Trophoblast cell (in vitro differentiated cells and primary cell): ENCODE results near the gene CST3. TPM values are rescaled to one million over a fixed set of nuclear protein-coding genes. Genes with fewer than 3 reads are reported as not detected.
A peak's percentile ranks its signal among the peaks of the same experiment; 100 is the strongest.
"Not testable (repeated sequence)": the region's sequence is repeated elsewhere in the genome, so short reads cannot be mapped to it uniquely, and the experiment has no call there.

ENCODE experiments used
- DNase-seq, 2 donors: peaks; one replicate each; pipeline ENCODE4 v3.0.0-alpha.2; 2016
- H2AFZ ChIP-seq: 2 replicates; pipeline ENCODE4 v1.6.1; 2013; ENCODE audit warnings: low read length, moderate library complexity, mild to moderate bottlenecking; ENCODE audit not compliant: insufficient read depth, poor library complexity
- H2AK5ac ChIP-seq: 2 replicates; pipeline ENCODE4 v1.6.1; 2013; ENCODE audit warnings: mild to moderate bottlenecking, low read length
- H2BK120ac ChIP-seq: 2 replicates; pipeline ENCODE4 v1.6.1; 2013; ENCODE audit warnings: low read length, mild to moderate bottlenecking, moderate library complexity; ENCODE audit not compliant: insufficient read depth, poor library complexity
- H2BK12ac ChIP-seq: 2 replicates; pipeline ENCODE4 v1.6.1; 2013; ENCODE audit warnings: mild to moderate bottlenecking, low read length, moderate library complexity
- H2BK5ac ChIP-seq: 2 replicates; pipeline ENCODE4 v1.6.1; 2013; ENCODE audit warnings: low read length, low read depth, moderate library complexity, mild to moderate bottlenecking; ENCODE audit not compliant: poor library complexity
- H3K14ac ChIP-seq: 2 replicates; pipeline ENCODE4 v1.6.1; 2013; ENCODE audit warnings: mild to moderate bottlenecking, low read length
- H3K18ac ChIP-seq: 2 replicates; pipeline ENCODE4 v1.6.1; 2013; ENCODE audit warnings: mild to moderate bottlenecking, low read length
- H3K23ac ChIP-seq: 2 replicates; pipeline ENCODE4 v1.6.1; 2013; ENCODE audit warnings: low read length
- H3K27ac ChIP-seq: 2 replicates; pipeline ENCODE4 v1.5.1; 2013; ENCODE audit warnings: low read depth, mild to moderate bottlenecking, inconsistent platforms, low read length, moderate library complexity
- H3K27me3 ChIP-seq: 2 replicates; pipeline ENCODE4 v1.6.1; 2013; ENCODE audit warnings: inconsistent platforms, mild to moderate bottlenecking, low read length, moderate library complexity; ENCODE audit not compliant: insufficient read depth
- H3K36me3 ChIP-seq, 2 experiments: 1 replicate in 1 of 2; 2 replicates in 1 of 2; pipeline ENCODE4 v1.6.1; 2013; ENCODE audit warnings: low read length in 2 of 2, mild to moderate bottlenecking in 2 of 2, moderate library complexity in 1 of 2; ENCODE audit not compliant: insufficient read depth in 2 of 2, control insufficient read depth in 1 of 2
- H3K4ac ChIP-seq: 2 replicates; pipeline ENCODE4 v1.6.1; 2013; ENCODE audit warnings: low read depth, mild to moderate bottlenecking, low read length, moderate library complexity
- H3K4me1 ChIP-seq, 2 experiments: 1 replicate in 1 of 2; 2 replicates in 1 of 2; pipeline ENCODE4 v1.6.1; 2013; ENCODE audit warnings: low read length in 2 of 2, mild to moderate bottlenecking in 2 of 2, moderate library complexity in 1 of 2; ENCODE audit not compliant: insufficient read depth in 2 of 2, control insufficient read depth in 1 of 2
- H3K4me2 ChIP-seq: 2 replicates; pipeline ENCODE4 v1.6.1; 2013; ENCODE audit warnings: inconsistent platforms, mild to moderate bottlenecking, low read length, moderate library complexity
- H3K4me3 ChIP-seq: 2 replicates; pipeline ENCODE4 v1.5.1; 2013; ENCODE audit warnings: mild to moderate bottlenecking, low read depth, low read length, inconsistent platforms
- H3K79me1 ChIP-seq: one replicate; pipeline ENCODE4 v1.6.1; 2013; ENCODE audit warnings: low read length
- H3K79me2 ChIP-seq: 2 replicates; pipeline ENCODE4 v1.6.1; 2013; ENCODE audit warnings: low read length, mild to moderate bottlenecking; ENCODE audit not compliant: control insufficient read depth, insufficient read depth, poor library complexity
- H3K9ac ChIP-seq: 2 replicates; pipeline ENCODE4 v1.6.1; 2013; ENCODE audit warnings: mild to moderate bottlenecking, low read length
- H3K9me3 ChIP-seq: 2 replicates; pipeline ENCODE4 v1.6.1; 2013; ENCODE audit warnings: low read depth, mild to moderate bottlenecking, control low read depth, inconsistent platforms, low read length; ENCODE audit not compliant: insufficient read depth
- H4K12ac ChIP-seq: 2 replicates; pipeline ENCODE4 v1.6.1; 2013; ENCODE audit warnings: low read depth, mild to moderate bottlenecking, low read length, moderate library complexity
- H4K8ac ChIP-seq: 2 replicates; pipeline ENCODE4 v1.6.1; 2013; ENCODE audit warnings: low read depth, mild to moderate bottlenecking, low read length, moderate library complexity
- H4K91ac ChIP-seq: one replicate; pipeline ENCODE4 v1.6.1; 2013; ENCODE audit warnings: low read depth, mild to moderate bottlenecking, low read length, moderate library complexity
- WGBS: extraction: QIAGEN DNeasy Blood & Tissue Kit; methylation state at CpG from one replicate; pipeline ENCODE4 v1.1.7; 2013; ENCODE audit warnings: missing lambda C conversion rate; ENCODE audit not compliant: insufficient read length, insufficient coverage; ENCODE audit errors: extremely low coverage; 5-methylcytosine and 5-hydroxymethylcytosine counted together
- polyA plus RNA-seq: library from polyadenylated mRNA; stranded (reverse); fragments of 200-250 nt; gene quantifications from 2 replicates; pipeline ENCODE4 v1.2.3, GENCODE V29; 2013

CST3 gene, protein sequence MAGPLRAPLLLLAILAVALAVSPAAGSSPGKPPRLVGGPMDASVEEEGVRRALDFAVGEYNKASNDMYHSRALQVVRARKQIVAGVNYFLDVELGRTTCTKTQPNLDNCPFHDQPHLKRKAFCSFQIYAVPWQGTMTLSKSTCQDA
- polyA plus RNA-seq: 166 and 167 TPM in 2 replicates

- DNase-seq: peak; percentile 47 to 54
- H3K79me2 ChIP-seq: peaks cover 7% of the 10 kb centered on the region
- H2AK5ac ChIP-seq: peak within 1 kb of the TSS; percentile 44
- H3K4me3 ChIP-seq: peak within 1 kb of the TSS; percentile 78
- H4K8ac ChIP-seq: peak within 1 kb of the TSS; percentile 90
- no CpG with 5 or more reads among the region's 92 CpGs for WGBS
- peak within 1 kb of the TSS; percentile 40 for H3K18ac ChIP-seq
- peak within 1 kb of the TSS; percentile 82 for H3K14ac ChIP-seq
- H3K4me2 ChIP-seq: peak within 1 kb of the TSS; percentile 90
- H3K9me3 ChIP-seq: peaks cover 3% of the 10 kb centered on the region
- peak within 1 kb of the TSS; percentile 84 for H3K9ac ChIP-seq
- H3K23ac ChIP-seq: no peak within 1 kb of the TSS
- peak within 1 kb of the TSS; percentile 88 for H4K12ac ChIP-seq
- peak within 1 kb of the TSS; percentile 89 for H2AFZ ChIP-seq
- H3K36me3 ChIP-seq: peaks cover 5 to 8% of the 10 kb centered on the region in 2 experiments
- peak within 1 kb of the TSS; percentile 86 for H4K91ac ChIP-seq
- H3K27me3 ChIP-seq: no peaks in the 10 kb centered on the region
- H3K4me1 ChIP-seq: peaks cover 23% of the 10 kb centered on the region in 2 experiments
- H2BK120ac ChIP-seq: peak within 1 kb of the TSS; percentile 81
- peak within 1 kb of the TSS; percentile 27 for H2BK12ac ChIP-seq
- peak within 1 kb of the TSS; percentile 34 for H2BK5ac ChIP-seq
- H3K27ac ChIP-seq: peak within 1 kb of the TSS; percentile 28
- peak within 1 kb of the TSS; percentile 26 for H3K4ac ChIP-seq
- peaks cover 7% of the 10 kb centered on the region for H3K79me1 ChIP-seq
Observed at GRCh38 chr20:23637282-23638221, at the start of gene CST3. CST3 (minus strand) TSS chr20:23637955; CDS start chr20:23637862, 93 bp downstream.

DNA sequence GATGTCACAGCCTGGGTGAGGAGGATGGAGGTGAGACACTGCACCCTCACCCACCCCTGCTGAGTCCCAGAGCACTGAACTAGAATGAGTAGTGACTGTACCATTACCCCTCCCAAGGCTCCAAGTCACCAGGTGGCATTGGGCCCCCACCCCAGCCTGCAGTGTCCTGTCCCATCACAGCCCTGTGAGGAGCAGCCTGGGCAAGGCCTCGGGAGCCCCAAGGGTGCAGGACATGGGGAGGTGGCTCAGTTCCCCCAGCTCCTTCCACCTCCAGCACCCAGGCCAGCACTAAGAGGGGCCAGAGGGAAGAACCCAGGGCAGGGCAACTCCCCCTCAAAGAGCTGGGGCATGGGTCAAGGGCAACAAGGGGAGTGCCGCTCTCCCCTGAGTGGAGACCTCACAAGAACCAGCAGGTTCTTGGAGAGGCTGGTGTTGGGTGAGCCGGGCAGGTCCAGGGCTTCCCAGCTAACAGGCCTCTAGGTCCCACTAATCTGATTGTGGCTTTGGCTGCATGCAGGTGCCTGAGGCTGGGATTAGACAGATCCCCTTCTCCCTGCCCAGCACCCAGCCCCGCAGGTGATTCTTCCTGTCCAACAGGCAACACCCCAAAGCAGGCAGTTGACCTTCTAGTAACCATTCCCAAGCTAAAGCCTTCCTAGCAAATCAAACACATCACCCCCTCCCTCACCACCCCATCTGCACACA lies 48.4 kb upstream of the CST3 start:
- H3K9ac ChIP-seq: no peak overlapping the region
- no CpG with 5 or more reads among the region's 4 CpGs for WGBS
- no peaks in the 10 kb centered on the region for H3K79me1 ChIP-seq
- H2BK12ac ChIP-seq: no peak overlapping the region
- H3K4me1 ChIP-seq: no peaks in the 10 kb centered on the region
- no peak overlapping the region for H3K18ac ChIP-seq
- no peak overlapping the region for H2BK120ac ChIP-seq
- no peak overlapping the region for H3K4me3 ChIP-seq
- H2AFZ ChIP-seq: no peak overlapping the region
- no peaks in the 10 kb centered on the region for H3K79me2 ChIP-seq
- no peak for DNase-seq
- no peaks in the 10 kb centered on the region for H3K27me3 ChIP-seq
- H2AK5ac ChIP-seq: no peak overlapping the region
- no peaks in the 10 kb centered on the region for H3K36me3 ChIP-seq
- H3K23ac ChIP-seq: no peak overlapping the region
- H3K9me3 ChIP-seq: no peaks in the 10 kb centered on the region
- no peak overlapping the region for H3K4me2 ChIP-seq
- no peak overlapping the region for H4K12ac ChIP-seq
- H3K4ac ChIP-seq: no peak overlapping the region
- H4K8ac ChIP-seq: no peak overlapping the region
- H3K27ac ChIP-seq: no peak overlapping the region
- no peak overlapping the region for H2BK5ac ChIP-seq
- no peak overlapping the region for H3K14ac ChIP-seq
- no peak overlapping the region for H4K91ac ChIP-seq

GRCh38 chr20:23685529-23685896 lies 47.8 kb upstream of the CST3 start:
- not testable (repeated sequence) for H4K12ac ChIP-seq, H3K4me2 ChIP-seq, H3K4me3 ChIP-seq, H3K79me1 ChIP-seq, H3K18ac ChIP-seq, H3K9ac ChIP-seq, H3K4me1 ChIP-seq, H2AK5ac ChIP-seq, H4K91ac ChIP-seq, H3K27ac ChIP-seq, H3K36me3 ChIP-seq, H2BK5ac ChIP-seq, H3K9me3 ChIP-seq, H3K23ac ChIP-seq, H3K14ac ChIP-seq, DNase-seq, H3K27me3 ChIP-seq, H4K8ac ChIP-seq, H3K79me2 ChIP-seq, H2BK120ac ChIP-seq, H2BK12ac ChIP-seq, H3K4ac ChIP-seq, H2AFZ ChIP-seq
- no CpG with 5 or more reads among the region's 4 CpGs for WGBS

DNA sequence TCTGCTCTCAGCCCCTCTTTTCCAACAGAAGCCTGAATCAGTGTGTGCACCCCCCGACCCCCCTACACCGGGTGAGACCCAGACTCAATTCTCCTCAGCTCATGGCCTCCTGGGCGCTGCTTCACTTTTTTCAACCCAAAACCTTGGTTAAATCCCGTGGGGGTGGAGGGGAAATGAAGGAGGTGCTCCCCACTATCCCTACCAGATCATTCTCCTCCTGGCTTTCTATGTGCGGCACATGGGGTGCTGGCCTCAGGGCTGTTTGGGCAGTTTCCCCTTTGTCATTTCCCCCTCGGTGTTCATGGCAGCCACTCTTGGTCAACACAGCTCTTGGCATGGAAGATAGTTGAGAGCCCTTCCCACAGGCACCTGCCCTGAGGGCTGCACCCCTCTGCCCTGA lies 46.5 kb upstream of the CST3 start:
- no peak overlapping the region for H2BK5ac ChIP-seq
- no peaks in the 10 kb centered on the region for H3K9me3 ChIP-seq
- no peak overlapping the region for H4K91ac ChIP-seq
- H3K27me3 ChIP-seq: no peaks in the 10 kb centered on the region
- H3K9ac ChIP-seq: peak overlapping the region; percentile 33
- H3K79me2 ChIP-seq: no peaks in the 10 kb centered on the region
- H4K8ac ChIP-seq: no peak overlapping the region
- no peaks in the 10 kb centered on the region for H3K36me3 ChIP-seq
- H3K14ac ChIP-seq: no peak overlapping the region
- no peaks in the 10 kb centered on the region for H3K79me1 ChIP-seq
- H3K27ac ChIP-seq: no peak overlapping the region
- no peak overlapping the region for H3K23ac ChIP-seq
- H3K18ac ChIP-seq: no peak overlapping the region
- no peak for DNase-seq
- WGBS: no CpG with 5 or more reads among the region's 6 CpGs
- H2AK5ac ChIP-seq: no peak overlapping the region
- H2AFZ ChIP-seq: no peak overlapping the region
- H2BK120ac ChIP-seq: no peak overlapping the region
- no peak overlapping the region for H3K4me3 ChIP-seq
- no peaks in the 10 kb centered on the region for H3K4me1 ChIP-seq
- no peak overlapping the region for H3K4me2 ChIP-seq
- no peak overlapping the region for H3K4ac ChIP-seq
- no peak overlapping the region for H4K12ac ChIP-seq
- H2BK12ac ChIP-seq: no peak overlapping the region
